Stimulated activated CD4-positive, alpha-beta T cell treated with anti-CD3 and anti-CD28 coated beads, TNF-alpha, amount 100 ng/mL, for 48 hours (primary cell): ENCODE results near the gene TNFAIP1.
A peak's percentile ranks its signal among the peaks of the same experiment; 100 is the strongest.

ENCODE experiments used
- DNase-seq, 3 donors: peaks; one replicate each; pipeline ENCODE4 v3.0.0-alpha.2; 2020; ENCODE audit warnings: low read depth in 3 of 3

The TNFAIP1 gene

DNA sequence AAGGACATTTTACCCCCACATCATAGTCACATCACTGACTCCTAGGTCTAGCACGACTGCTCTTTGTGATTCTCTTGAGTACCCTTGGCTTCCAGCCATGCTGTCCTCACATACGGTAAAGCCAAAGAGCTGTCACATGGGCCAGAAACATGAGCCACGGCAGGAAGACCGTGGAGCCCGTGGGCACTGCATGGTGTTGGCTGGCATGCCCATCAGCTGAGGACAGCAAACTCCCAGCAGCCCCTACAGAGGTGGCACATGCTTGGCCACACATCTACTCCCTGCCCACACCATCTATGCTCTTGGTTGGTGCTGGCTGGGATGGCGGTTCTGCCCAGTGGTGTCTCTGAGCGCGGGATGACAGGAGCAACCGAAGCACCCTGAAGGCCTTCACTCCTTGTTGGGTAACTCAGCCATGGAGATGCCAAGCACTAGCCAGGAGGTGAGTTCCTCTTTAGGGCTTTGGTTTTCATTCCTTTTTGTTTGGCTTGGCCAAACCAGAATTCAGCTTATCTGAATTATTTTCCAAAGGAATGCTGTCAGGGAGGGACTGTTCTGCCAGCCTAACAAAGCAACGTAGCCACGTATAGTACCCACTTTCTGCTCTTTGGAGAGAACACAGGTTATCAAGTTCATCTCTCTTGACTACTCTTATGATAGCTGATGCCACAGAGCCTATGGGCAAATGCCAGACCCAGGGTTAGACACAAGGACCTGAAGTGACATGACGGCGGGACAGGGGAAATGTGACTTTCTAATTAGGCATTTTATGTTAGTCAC, 10.0 kb downstream of the TNFAIP1 start:
- no peak for DNase-seq

GRCh38 chr17:28346199-28346580, 10.6 kb downstream of the TNFAIP1 start:
- no peak for DNase-seq

DNA sequence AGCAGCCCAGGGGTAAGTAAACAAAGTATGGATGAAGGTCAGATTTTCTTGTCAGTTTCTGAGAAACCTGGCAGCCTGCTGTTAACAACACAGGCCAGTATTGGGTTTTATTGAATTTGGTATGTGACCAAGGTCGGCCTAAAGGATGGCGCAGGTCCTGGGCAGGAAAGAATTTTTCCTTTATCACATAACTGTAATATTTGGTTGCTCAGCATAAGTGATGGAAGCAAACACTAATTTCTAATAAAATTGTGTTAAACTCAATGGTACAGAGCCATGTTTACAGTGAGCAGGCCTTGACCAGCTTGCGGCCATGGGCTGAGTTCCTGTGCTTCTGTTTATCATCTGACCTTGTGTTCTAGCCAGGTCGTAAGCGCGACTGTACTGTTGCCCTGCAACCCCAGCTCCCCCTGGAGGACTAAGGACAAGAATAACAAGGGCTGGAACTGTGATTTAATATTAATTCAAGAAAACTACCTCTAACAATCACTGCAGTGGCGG, 11.2 kb downstream of the TNFAIP1 start:
- no peak for DNase-seq

GRCh38 chr17:28347261-28347891, 11.8 kb downstream of the TNFAIP1 start:
- no peak for DNase-seq

DNA sequence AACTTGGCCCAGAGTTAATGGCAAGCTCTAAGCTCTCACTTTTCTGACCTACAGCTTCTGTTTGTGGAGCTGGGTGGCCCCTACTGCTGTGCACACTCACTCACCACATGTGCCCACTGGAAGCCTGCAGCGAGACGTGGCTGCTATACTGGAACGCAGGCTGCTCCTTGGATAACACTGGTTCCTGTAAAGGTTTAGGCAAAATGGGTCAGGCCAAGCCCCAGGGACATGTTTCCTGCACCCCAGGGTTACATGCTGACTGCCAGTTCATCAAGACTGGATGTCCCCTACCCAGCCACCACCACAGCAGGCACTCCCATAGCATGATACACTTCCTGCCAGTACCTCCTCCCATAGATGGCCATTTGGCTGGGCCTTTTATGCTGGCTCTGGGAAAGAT, 13.4 kb downstream of the TNFAIP1 start:
- no peak for DNase-seq

- DNase-seq = no peak
These were observed 14.7 kb downstream of the TNFAIP1 start for GRCh38 chr17:28350271-28350670.

GRCh38 chr17:28357061-28357900, 21.7 kb downstream of the TNFAIP1 start, which contains the start of gene POLDIP2:
POLDIP2 (minus strand) TSS chr17:28357527; CDS start chr17:28357448, 79 bp downstream.
- peak; percentile 90 to 94 (median 92) for DNase-seq

DNA sequence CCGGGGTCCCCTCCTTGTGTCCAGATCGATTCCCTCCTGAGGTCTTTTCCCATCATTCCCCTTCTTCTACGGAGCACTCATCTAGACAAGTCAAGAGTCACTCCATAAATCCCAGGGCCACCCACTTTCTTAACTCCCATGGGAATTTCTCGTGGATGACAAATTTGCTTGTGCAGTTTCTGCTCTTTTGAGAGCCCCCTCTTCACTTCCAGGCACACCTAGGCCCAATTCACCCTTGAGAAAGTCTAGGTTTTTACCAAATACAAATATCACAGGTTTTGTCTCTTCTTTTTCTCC, 22.3 kb downstream of the TNFAIP1 start:
- DNase-seq = no peak

DNA sequence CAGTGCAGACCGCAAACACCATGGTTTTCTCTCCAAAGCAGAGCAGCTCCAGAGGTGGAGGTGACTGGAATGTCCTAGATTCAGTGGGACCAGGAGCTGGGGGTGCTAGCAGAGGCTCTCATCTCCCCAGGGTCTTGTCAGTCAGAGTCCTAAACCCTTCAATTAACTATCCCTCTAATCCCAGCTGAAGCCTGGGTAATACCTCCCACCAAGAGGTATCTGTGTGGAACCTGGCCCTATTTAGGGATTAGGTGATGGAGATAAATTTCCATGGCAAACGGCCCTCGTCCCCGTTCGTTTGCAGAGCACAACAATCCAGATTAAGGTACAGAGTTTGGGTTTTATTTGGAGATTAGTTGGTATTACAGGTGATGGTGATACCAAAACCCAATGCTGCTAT, 27.6 kb downstream of the TNFAIP1 start:
- no peak for DNase-seq

GRCh38 chr17:28363776-28364650, 28.5 kb downstream of the TNFAIP1 start:
- DNase-seq = no peak

GRCh38 chr17:28364665-28365363, 29.3 kb downstream of the TNFAIP1 start, which contains the start of gene SEBOX:
SEBOX (minus strand) TSS chr17:28365199; CDS start chr17:28365151, 48 bp downstream.
- DNase-seq = no peak

- DNase-seq = no peak
These were observed 29.9 kb downstream of the TNFAIP1 start for GRCh38 chr17:28365487-28365886.

DNA sequence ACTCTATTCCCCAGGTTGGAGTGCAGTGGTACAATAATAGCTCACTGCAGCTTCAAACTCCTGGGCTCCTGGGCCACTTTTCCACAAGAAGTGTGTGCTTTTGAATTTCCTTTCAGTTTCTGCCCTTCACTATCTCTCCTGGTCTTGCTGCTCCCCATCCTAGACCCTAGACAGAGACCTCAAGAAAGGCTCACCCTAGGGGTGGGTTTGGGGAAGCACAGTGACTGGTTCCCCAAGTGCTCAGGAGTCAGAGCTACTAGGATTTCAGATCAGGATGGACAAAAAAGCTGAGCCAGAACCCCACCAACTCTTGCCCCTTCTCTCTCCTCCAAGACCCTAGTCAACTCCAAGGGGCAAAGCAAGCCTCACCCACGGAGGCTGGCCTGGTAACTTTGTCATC, 31.0 kb downstream of the TNFAIP1 start:
- DNase-seq = no peak

DNA sequence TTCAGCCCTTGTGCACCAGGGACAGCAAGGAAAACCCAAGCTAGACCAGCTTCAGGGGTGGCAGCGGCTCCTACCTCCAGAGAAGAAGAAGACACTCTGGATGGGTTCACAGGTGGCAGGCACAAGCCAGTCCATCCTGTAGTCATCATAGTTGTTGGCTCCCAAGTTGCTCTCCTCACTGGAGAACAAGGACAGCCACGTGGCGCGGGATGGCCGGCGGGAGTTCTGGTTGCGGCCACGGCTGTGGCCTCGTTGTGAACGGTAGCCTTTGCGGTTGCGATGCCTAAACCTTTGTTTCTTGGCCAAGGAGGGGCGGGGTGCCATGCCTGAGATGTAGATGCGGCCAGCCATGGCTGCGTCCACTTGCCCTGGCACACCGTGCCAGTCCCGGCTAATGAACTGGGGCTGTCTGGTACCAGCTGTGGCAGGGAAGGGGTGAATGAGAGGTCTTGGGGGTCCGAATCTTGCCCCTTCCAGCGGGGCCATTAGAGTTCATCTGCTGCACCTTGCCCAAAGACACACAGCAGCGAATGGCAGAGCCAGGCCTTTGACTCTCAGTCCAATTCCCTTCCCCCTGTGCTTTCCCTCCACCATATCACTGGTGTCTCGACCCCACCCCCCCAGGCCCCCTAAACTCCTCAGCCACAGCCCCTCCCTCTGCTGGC, 32.2 kb downstream of the TNFAIP1 start:
- DNase-seq = no peak

GRCh38 chr17:28368306-28368831, 32.8 kb downstream of the TNFAIP1 start:
- no peak for DNase-seq

GRCh38 chr17:28368915-28369683, 33.5 kb downstream of the TNFAIP1 start:
- DNase-seq = no peak

- no peak for DNase-seq
These were observed 34.1 kb downstream of the TNFAIP1 start for GRCh38 chr17:28369684-28370034.

DNA sequence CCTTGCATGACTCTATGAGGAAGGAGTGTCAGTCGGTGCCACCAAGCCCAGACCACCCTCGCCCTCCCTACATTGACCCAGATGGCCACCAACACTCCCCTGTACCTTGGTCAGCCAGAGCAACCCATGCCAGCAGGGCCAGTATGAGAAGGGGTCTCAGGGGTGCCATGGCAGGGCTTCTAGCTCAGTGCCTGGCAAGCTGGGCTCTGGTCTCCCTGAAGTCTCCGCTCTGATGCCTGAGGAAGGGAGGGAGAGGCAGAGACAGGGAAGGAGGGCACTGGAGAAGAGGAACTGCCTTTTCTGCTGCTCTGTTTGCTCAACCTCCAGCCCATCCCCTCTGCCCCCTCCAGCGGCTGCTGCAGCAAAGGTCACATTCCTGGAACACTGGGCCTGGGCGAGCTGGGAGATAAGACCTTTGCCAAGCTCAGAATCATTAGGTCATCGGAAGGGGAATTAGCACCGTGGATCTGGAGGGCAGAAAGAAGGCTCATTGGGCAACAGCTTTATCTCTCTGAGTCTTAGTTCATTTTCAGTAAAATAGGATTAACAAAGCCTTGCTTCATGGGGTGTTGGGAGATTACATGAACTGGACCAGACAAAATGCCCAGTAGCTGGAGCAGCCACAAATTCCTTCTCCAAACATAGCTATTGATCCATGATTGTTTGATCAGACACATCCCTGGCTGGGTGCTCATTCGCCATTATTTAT, 34.6 kb downstream of the TNFAIP1 start, which contains the start of gene VTN:
Gene VTN (minus strand): TSS at position 273 of the 709 bp plus-strand sequence. CDS start 104 bp downstream, at position 169.
- DNase-seq = no peak

DNA sequence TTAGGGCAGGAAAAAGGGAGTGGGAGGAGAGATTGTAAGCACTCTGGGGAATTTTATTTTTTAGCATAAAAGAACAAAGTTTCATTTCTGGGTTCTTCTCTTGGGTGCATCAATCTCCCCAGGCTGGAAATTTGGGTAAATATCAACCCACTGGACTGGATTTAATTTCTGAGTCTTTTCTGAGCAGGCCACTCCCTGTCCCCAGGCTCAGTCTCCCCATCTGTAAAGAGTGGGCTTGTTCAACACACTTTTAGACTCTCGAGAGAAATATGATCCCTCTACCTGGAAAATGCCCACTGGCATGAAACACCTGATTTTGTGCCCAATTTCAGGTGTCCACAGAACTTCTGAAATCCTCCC, 35.2 kb downstream of the TNFAIP1 start:
- DNase-seq = no peak
